Testis (tissue), 2 donors: ENCODE measurements around the gene FBXL3.
"Not testable (repeated sequence)": the region's sequence is repeated elsewhere in the genome, so short reads cannot be mapped to it uniquely, and the experiment has no call there.

Experiments
- POLR2A ChIP-seq: fragments of 450-650 bp; IDR thresholded peaks from one replicate; pipeline ENCODE4 v1.6.1; 2017; ENCODE audit warnings: antibody characterized with exemption, mild to moderate bottlenecking, moderate library complexity
- TF ChIP-seq, protein P1 (sequence below), 3 experiments: fragments of 450-650 bp in 2 of 3; fragments of 200-600 bp in 1 of 3; sonication (generic) in 1 of 3; IDR thresholded peaks; one replicate each; pipeline ENCODE4 v1.5.1; 2016 to 2019; ENCODE audit warnings: antibody characterized with exemption in 3 of 3, mild to moderate bottlenecking in 2 of 3, moderate library complexity in 1 of 3

GRCh38 chr13:76959734-76960133, 67.2 kb downstream of the FBXL3 start:
- TF ChIP-seq, protein P1, sequence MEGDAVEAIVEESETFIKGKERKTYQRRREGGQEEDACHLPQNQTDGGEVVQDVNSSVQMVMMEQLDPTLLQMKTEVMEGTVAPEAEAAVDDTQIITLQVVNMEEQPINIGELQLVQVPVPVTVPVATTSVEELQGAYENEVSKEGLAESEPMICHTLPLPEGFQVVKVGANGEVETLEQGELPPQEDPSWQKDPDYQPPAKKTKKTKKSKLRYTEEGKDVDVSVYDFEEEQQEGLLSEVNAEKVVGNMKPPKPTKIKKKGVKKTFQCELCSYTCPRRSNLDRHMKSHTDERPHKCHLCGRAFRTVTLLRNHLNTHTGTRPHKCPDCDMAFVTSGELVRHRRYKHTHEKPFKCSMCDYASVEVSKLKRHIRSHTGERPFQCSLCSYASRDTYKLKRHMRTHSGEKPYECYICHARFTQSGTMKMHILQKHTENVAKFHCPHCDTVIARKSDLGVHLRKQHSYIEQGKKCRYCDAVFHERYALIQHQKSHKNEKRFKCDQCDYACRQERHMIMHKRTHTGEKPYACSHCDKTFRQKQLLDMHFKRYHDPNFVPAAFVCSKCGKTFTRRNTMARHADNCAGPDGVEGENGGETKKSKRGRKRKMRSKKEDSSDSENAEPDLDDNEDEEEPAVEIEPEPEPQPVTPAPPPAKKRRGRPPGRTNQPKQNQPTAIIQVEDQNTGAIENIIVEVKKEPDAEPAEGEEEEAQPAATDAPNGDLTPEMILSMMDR (IDR thresholded peaks at IDR 0.05) = not testable (repeated sequence)
- TF ChIP-seq POLR2A = not testable (repeated sequence)
